GM19467 (cell line): ENCODE data around the gene RRP12.
"Not testable (repeated sequence)": the region's sequence is repeated elsewhere in the genome, so short reads cannot be mapped to it uniquely, and the experiment has no call there.

ENCODE experiments used
- ATAC-seq: cut with Tn5 transposase; IDR thresholded peaks from one replicate; pipeline ENCODE4 v1.9.1; 2021; ENCODE audit warnings: mild to moderate bottlenecking, moderate library complexity; ENCODE audit not compliant: unreplicated experiment

RRP12 gene

DNA sequence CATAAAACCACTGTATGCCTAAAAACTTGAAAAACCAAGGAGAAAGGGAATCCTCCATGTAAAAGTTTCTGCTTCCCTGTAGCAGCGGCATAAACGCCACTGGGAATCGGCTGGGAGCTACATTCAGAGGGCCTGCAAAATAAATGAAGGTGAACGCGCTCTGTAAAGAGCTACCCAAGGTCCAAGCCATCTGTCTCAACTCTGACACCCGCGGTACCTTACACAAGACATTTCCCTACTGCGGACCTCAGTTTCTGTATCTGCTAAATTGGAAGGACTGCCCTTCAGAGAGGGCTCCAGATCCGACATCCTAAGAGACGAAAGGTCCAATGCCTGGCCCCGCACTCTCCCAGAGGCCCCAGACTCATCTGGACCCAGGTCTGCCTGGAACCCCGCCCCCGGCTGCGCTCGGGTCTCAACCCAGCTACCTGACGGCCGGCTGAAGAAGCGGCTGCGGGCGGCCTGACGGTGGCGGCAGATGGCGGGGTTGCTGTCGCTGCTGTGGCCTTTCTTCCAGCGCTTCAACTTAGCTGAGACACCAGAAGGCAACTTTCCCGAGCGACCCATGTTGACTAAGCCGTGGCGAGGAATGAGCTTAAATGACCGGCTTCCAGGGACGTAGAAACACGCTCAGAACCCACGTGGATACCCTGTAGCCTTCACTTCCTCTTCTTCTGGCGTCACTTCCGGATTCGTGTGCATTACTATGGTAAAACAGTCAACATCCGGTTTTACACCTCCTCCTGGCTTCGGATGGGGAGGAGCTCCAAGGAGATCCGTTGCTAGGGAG is at the start of gene RRP12:
Gene RRP12 (minus strand): TSS at position 676 of the 790 bp plus-strand sequence. CDS start 109 bp downstream, at position 567.
- peak; percentile 97 for ATAC-seq

GRCh38 chr10:97450828-97451227 is 49.7 kb upstream of the RRP12 start:
- ATAC-seq = no peak

DNA sequence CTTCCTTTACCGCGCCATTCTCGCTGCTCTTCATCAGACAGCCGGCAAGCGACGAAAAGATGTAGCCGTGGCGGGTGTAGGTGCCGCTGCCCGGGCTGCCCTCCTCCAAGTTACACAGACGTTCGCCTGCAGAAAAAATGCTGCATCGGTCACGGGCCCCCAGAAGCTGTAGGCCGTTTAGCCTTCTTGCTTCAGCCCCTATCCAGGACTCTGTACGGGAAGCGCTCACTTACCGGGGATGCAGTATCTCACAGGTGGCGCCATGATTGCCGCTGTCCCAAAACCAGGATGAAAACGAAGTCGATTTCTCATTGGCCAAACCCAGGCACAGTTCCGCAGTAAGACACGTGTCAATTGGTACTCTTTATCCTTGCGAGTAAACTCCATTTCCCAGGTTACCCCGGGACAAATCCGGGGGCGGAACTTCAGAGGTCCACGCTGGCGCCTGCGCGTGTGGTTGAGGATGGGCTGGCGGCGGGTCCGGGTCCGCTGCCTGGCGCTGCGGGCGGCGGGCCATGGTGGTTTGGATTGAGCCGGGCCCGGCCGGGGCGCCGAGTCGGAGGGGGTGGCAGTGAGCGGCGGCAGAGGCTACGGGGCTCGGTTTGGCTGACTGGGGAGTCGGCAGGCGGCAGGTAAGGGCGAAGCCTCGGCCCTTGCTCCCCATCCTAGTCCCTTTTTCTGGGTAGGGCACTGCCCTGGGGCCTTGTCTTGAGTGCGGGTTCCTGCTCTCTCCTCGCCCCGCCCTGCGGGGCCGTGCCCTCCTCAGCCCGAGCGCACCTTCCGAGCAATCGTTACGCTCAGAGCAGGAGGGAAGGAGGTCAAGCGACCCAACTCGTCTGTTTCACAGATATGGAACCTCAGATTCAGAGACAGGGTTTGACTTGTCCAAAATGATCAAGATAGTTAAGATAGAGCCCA is 44.8 kb upstream of the RRP12 start, which contains the start of the genes EXOSC1 and ZDHHC16:
Gene EXOSC1 (minus strand): TSS at position 285 of the 918 bp plus-strand sequence. CDS start 21 bp downstream, at position 264.
Gene ZDHHC16 (plus strand): TSS at position 454 of the 918 bp plus-strand sequence. CDS start 5,501 bp downstream, outside the sequence.
- peak; percentile 96 for ATAC-seq

- ATAC-seq = no peak
These were observed 44.2 kb upstream of the RRP12 start for GRCh38 chr10:97445357-97445721.

DNA sequence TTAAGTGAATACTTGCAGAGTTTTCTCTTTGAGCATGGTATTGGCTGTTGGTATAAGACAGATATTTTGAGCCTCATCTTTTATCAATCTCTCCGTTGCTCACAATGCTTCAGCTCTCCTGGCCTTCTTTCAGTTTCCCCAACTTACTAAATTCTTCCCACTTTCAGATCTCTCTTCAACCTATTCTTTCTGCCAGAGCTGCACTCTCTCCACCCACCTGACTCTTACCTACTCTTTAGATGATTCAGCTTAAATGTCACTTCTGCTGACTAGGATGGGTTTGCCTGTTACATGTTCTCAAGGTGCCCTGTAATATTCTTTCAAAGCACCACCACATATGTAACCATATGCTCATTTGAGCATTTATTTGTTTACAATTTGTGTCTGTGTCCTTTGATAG is 43.1 kb upstream of the RRP12 start:
- ATAC-seq = no peak

DNA sequence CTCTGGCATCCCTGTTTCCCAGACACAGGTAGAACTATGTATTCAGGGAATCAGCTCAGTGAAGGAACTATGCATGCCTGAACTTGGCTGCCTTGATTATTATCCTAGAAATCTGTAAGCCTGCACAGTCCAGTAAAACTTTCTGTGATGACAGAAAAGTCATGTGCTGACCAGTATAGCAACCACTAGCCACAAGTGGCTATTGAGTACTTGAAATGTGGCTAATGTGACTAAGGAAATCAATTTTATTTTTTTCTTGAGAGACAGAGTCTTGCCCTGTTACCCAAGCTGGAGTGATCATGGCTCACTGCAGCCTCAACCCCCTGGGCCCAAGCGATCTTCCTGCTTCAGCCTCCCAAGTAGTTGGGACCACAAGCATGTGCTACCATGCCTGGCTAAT is 41.1 kb upstream of the RRP12 start:
- no peak for ATAC-seq

GRCh38 chr10:97435211-97435610 is 34.1 kb upstream of the RRP12 start:
- ATAC-seq = no peak

- no peak for ATAC-seq
These were observed 33.4 kb upstream of the RRP12 start for GRCh38 chr10:97434557-97434956.

DNA sequence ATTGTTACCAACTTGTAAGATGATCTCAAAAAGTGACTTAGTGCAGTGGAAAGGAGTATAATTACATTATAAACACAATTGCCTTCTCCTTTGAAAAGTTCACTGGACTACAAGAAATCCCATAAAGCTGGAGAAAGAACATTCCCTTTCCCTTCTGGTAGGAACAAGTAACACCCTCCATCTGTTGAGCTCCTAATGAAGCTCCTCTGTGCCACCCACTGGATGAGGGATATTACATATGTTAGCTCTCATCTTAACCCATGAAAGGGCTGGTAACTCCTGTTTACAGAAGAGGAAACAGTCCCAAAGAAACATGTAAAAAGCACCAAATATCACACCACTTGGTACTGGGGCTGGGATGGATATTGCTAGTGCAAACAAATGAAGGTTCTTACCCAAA is 32.9 kb upstream of the RRP12 start:
- no peak for ATAC-seq

GRCh38 chr10:97428572-97428981 is 27.4 kb upstream of the RRP12 start:
- no peak for ATAC-seq

DNA sequence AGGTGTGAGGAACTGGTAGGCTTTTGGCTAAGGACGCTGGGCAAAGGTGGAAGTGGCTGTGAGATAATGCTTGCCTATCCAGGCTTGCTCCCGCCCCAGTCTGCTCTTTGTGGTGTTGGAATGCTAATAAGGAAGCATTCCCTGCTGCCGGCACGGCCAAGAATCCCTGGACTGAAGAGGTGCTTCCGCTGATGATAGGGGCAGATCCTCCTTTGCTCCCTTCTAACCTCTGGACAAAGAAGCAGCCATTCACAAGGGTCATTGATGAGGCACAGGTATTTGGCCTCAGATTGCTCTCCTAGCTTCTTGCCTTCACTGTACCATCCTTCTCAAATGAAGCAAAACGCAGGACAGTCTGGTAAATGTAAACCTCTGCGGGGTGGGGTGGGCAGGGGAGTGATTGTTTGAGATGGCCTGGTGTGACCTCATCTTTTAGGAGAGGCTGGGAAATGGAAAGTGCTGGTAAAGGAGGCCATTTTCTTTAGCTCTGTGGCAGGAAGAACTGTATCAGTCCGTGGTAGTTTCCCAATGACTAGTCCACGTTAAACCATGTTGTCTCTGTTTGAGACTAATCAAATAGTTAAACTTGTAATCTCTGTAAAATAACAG is 26.5 kb upstream of the RRP12 start:
- no peak for ATAC-seq

DNA sequence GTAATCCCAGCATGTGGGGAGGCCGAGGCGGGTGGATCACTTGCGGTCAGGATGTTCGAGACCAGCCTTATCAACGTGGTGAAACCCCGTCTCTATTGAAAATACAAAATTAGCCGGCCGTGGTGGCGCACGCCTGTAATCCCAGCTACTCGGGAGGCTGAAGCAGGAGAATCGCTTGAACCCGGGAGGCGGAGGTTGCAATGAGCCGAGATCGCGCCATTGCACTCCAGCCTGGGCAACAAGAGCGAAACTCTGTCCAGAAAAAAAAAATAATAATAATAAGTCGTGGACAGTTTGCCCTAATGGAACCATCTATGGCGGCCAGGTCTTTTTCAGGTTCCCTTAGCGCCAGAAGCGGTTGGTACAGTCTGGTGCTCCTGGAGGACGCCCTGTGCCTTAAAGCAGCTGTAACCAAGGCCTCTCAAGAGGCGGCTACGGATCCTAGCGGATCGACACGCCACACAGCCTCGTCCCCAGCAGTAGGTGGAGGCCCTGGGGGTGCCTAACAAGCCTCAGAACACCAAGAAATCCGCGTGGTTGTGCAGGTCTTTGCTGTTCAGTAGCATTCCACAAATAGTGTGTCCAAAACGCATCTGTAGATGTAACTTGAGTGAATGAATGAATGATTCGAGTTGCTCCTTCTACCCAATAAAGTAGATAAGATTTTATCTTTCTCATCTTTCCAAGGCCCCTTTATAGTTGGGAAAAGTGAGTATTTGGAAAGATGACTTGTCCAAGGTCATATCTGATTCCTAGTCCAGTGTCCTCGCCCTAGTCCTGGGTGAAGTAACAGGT is 25.8 kb upstream of the RRP12 start:
- ATAC-seq = no peak

DNA sequence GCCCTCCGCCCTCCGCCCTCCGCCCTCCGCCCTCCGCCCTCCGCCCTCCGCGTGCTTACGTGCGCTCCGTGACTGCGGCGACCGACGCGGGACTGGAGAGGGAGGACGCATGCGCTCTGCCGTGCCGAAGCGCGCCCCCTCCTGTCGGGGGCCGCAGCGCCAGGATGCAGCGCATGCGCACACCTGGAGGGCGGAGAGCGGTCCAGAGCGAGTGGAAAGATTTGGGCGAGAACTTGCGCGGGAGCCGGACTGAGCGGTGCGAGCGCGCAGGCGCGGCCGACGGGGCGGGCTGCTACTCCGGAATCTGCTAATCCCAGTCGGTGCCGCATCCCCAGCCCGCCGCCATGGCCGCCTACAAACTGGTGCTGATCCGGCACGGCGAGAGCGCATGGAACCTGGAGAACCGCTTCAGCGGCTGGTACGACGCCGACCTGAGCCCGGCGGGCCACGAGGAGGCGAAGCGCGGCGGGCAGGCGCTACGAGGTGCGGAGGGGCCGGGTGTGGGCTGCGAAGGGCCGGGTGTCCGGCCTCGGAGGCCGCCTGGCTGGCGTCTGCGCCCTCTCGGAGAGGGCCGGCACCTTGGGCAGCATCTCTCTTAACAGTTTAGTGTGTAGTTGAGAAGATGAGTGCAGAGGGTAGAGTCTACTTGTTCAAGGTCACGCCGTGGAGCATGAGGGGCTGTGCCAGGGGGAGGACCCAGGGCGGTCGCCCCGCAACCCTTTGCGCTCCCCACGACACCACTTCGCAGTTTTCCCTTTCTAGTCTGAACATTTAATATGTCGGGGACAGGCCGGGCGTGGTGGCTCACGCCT is 25.0 kb upstream of the RRP12 start, which contains the start of gene PGAM1:
Gene PGAM1 (plus strand): TSS at position 228 of the 812 bp plus-strand sequence. CDS start 117 bp downstream, at position 345.
- ATAC-seq = peak; percentile 77

DNA sequence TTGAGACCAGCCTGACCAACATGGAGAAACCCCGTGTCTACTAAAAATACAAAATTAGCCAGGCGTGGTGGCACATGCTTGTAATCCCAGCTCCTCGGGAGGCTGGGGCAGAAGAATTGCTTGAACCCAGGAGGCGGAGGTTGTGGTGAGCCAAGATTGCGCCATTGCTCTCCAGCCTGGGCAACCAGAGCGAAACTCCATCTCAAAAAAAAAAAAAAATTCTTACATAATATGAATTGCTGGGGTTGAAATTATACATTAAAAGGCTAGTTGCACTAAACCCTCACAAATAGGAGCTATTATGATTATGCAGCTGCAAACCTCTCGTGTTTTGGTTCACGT is 22.6 kb upstream of the RRP12 start:
- not testable (repeated sequence) for ATAC-seq

DNA sequence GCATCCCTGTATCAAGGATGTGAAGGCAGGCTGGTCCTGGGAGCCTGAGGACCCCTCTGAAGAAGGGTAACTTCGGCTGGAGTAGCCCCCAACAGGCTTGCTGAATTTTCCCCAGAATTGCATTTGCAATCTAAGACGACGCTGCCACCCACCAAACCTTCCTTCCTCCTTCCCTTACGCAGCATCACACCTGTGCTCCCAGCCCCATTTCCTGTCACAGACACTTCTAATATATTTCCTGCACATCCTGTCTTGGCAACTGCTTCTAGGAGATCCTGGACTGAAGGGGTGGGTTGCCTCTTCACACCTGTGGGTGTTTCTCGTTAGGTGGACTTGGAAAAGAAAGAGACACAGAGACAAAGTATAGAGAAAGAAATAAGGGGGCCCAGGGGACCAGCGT is 15.4 kb upstream of the RRP12 start:
- ATAC-seq = no peak

DNA sequence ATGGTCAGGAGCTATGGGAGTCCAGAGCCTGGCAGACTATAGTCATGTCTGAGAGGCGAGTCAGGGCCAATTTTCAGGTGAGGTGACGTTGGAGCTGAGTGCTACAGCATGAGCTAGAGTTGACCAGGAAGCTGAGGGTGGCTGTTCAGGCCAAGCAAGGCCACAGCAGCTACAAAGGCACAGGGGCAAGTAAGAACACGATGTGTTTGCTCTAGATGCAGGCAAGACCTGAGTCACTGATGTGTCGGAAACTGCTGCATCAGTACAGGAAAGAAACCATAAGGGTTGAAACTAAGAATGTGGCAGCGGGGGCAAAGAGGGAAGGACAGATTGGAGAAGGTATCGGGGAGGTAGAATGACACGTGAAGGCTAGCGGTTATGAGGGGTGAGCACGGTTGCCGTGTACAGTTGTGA is 11.8 kb upstream of the RRP12 start:
- no peak for ATAC-seq

GRCh38 chr10:97411406-97411805 is 10.3 kb upstream of the RRP12 start:
- ATAC-seq = no peak

- ATAC-seq = no peak
These were observed 7.4 kb upstream of the RRP12 start for GRCh38 chr10:97408496-97408992.

DNA sequence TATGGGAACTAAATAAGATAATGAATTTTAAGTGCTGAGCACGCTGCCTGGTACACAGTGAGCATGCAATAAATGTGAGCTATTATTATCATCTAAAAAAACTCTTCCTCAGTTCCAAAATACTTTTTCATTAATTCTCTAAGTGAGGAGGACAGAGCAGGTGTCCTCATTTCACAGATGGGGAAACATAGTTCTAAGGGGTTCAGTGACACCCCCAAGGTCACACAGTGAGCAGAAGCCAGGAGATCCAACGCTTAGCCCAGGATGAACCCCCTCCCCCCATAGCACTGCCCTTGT is 6.8 kb upstream of the RRP12 start:
- no peak for ATAC-seq
